Measurements from ENCODE around the gene RHBG. TPM values are rescaled to one million over a fixed set of nuclear protein-coding genes. Genes with fewer than 3 reads are reported as not detected.

The RHBG gene
- polyA plus RNA-seq, 1 donor from 2014 or later, result not detected

DNA sequence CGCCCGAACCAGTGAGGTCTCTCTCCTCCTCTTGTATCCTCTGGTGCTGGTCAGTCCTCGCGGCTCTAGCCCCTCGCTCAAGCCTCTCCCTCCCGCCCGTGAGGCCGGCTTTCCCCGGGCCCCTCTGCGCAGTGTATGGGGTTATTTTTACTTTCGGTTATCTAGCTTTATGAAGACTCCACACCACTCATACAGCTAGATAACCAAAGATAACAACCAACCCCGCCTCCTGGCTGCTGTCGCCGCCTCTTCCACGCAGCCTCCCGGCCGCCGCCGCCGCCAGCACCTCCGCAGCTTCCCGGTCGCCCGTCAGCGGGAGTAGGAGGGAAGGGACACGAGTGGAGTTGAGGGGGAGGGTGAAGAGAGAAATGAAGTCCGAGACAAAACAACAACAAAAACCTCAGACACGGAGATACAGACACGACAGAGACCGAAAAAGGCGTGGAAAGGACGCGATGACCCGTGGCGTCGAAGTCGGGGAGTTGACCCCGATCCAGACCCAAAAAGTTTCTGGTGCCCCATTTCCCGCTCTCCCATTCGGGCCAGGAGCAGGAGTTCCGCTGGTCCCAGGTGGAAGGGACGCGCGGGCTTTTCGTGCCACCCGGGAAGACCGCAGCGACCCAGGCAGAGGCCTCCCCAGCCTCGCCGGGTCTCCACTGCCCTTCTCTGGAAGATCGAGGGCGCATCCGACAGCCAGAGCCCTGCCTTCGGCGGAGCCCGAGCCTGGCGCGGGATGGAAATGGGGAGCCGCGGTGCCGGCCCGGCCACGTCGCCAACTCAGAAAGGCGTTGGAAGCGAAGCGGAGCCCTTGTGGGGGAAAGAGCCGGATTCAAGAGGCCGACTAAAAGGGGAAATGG, 51.4 kb downstream of the RHBG start:
- H3K9me3 ChIP-seq (ENCODE audit: low read length), result no peaks in the 10 kb centered on the region
- no peaks in the 10 kb centered on the region for H3F3A ChIP-seq (ENCODE audit: insufficient read depth, low read length, poor library complexity, severe bottlenecking)
- peak overlapping the region; percentile 77 for H3K4me3 ChIP-seq (ENCODE audit: low read length)
- no peaks in the 10 kb centered on the region for H3K36me3 ChIP-seq (ENCODE audit: insufficient read depth, low read length)
- peaks cover 100% of the 10 kb centered on the region for H3K27me3 ChIP-seq (ENCODE audit: insufficient read depth, low read depth, low read length)
- no peak overlapping the region for H3K4me2 ChIP-seq (ENCODE audit: low read length)
- H3K9ac ChIP-seq (ENCODE audit: low read length), result peak overlapping the region; percentile 44
- no peaks in the 10 kb centered on the region for H4K20me1 ChIP-seq (ENCODE audit: insufficient read depth)
- no peak overlapping the region for H2AFZ ChIP-seq (ENCODE audit: low read depth, low read length)
- no peaks in the 10 kb centered on the region for H3K9me2 ChIP-seq (ENCODE audit: insufficient read depth, low read length)
- H3K27ac ChIP-seq (ENCODE audit: low read length), result no peak overlapping the region
- H3K79me2 ChIP-seq (replicated peaks; ENCODE audit: insufficient read depth, low read length), result no peaks in the 10 kb centered on the region
- TF ChIP-seq EP300 (conservative IDR thresholded peaks at IDR 0.05; ENCODE audit: poor library complexity, severe bottlenecking) (no peak), EZH2 (IDR thresholded peaks at IDR 0.05; ENCODE audit: borderline replicate concordance, insufficient read depth, low read length, poor library complexity, severe bottlenecking) (peak; percentile 75), RAD21 (conservative IDR thresholded peaks at IDR 0.05) (no peak), SMC3 (conservative IDR thresholded peaks at IDR 0.05; ENCODE audit: poor library complexity) (no peak)
- TF ChIP-seq, protein P1, sequence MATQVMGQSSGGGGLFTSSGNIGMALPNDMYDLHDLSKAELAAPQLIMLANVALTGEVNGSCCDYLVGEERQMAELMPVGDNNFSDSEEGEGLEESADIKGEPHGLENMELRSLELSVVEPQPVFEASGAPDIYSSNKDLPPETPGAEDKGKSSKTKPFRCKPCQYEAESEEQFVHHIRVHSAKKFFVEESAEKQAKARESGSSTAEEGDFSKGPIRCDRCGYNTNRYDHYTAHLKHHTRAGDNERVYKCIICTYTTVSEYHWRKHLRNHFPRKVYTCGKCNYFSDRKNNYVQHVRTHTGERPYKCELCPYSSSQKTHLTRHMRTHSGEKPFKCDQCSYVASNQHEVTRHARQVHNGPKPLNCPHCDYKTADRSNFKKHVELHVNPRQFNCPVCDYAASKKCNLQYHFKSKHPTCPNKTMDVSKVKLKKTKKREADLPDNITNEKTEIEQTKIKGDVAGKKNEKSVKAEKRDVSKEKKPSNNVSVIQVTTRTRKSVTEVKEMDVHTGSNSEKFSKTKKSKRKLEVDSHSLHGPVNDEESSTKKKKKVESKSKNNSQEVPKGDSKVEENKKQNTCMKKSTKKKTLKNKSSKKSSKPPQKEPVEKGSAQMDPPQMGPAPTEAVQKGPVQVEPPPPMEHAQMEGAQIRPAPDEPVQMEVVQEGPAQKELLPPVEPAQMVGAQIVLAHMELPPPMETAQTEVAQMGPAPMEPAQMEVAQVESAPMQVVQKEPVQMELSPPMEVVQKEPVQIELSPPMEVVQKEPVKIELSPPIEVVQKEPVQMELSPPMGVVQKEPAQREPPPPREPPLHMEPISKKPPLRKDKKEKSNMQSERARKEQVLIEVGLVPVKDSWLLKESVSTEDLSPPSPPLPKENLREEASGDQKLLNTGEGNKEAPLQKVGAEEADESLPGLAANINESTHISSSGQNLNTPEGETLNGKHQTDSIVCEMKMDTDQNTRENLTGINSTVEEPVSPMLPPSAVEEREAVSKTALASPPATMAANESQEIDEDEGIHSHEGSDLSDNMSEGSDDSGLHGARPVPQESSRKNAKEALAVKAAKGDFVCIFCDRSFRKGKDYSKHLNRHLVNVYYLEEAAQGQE (IDR thresholded peaks at IDR 0.05; ENCODE audit: borderline replicate concordance), result no peak

DNA sequence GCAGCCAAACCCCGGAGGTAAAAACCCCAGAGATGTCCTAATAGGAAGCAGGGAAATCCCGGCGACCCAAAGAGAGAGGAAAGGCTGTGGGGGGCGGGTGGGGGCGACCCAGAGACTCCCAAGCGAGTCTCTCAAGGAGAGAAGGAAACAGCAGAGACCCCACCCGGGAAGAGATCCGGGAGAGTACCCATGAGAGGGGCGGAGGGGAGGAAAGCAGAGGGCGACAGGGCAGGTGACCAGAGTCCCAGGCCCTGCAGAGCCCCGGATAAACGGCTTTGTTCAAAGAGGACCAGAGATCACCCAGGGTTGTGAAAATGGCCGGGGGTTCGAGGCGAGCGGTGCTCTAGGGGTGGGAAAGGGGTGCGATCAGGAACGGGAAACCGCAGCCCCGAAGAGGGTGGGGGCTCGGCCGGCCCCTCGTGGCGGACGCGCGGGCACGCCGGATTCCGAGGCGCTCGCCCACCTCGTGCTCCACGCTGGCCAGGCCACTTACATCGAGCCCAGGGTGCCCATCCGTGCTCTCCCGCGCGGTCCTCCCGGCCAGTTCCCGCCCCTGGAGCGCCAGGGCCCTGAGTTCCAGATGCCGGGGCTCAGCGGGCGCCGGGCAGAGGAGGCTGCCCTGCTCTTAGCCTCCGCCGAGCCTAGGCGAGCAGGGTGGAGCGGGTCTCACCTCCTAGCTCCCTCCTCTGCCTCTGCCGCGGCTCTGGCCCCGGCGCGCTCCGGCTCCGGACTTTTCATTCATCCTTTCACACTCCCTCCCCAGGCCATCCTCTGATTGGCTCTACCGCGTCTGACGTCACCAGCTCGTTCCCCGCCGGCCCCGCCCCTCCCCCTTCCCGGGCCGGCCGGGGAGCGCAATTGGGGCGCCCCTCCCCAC, 52.3 kb downstream of the RHBG start:
- H3K27me3 ChIP-seq (ENCODE audit: insufficient read depth, low read depth, low read length), result peaks cover 100% of the 10 kb centered on the region
- no peaks in the 10 kb centered on the region for H4K20me1 ChIP-seq (ENCODE audit: insufficient read depth)
- H3K4me2 ChIP-seq (ENCODE audit: low read length), result peak overlapping the region; percentile 43
- H3K9me2 ChIP-seq (ENCODE audit: insufficient read depth, low read length), result no peaks in the 10 kb centered on the region
- peak overlapping the region; percentile 77 for H3K4me3 ChIP-seq (ENCODE audit: low read length)
- no peaks in the 10 kb centered on the region for H3K9me3 ChIP-seq (ENCODE audit: low read length)
- peak overlapping the region; percentile 6 for H2AFZ ChIP-seq (ENCODE audit: low read depth, low read length)
- H3K79me2 ChIP-seq (replicated peaks; ENCODE audit: insufficient read depth, low read length), result no peaks in the 10 kb centered on the region
- H3K27ac ChIP-seq (ENCODE audit: low read length), result no peak overlapping the region
- H3F3A ChIP-seq (ENCODE audit: insufficient read depth, low read length, poor library complexity, severe bottlenecking), result no peaks in the 10 kb centered on the region
- TF ChIP-seq, protein P1 (IDR thresholded peaks at IDR 0.05; ENCODE audit: borderline replicate concordance), result no peak
- TF ChIP-seq POLR2AphosphoS5 (IDR thresholded peaks at IDR 0.05), result peak; percentile 31
- TF ChIP-seq RAD21 (conservative IDR thresholded peaks at IDR 0.05), result no peak
- TF ChIP-seq CTCF (IDR thresholded peaks at IDR 0.05; ENCODE audit: poor library complexity, severe bottlenecking), result no peak
- TF ChIP-seq EZH2 (IDR thresholded peaks at IDR 0.05; ENCODE audit: borderline replicate concordance, insufficient read depth, low read length, poor library complexity, severe bottlenecking), result peak; percentile 18
- no peak for TF ChIP-seq SMC3 (conservative IDR thresholded peaks at IDR 0.05; ENCODE audit: poor library complexity)
- TF ChIP-seq MXI1 (conservative IDR thresholded peaks at IDR 0.05; ENCODE audit: poor library complexity, severe bottlenecking), result no peak
- no peak for TF ChIP-seq TAF1 (IDR thresholded peaks at IDR 0.05; ENCODE audit: low read depth)
- TF ChIP-seq EP300 (conservative IDR thresholded peaks at IDR 0.05; ENCODE audit: poor library complexity, severe bottlenecking), result peak; percentile 20
- H3K36me3 ChIP-seq (ENCODE audit: insufficient read depth, low read length), result no peaks in the 10 kb centered on the region
- H3K9ac ChIP-seq (ENCODE audit: low read length), result peak overlapping the region; percentile 44

All from neural cell (in vitro differentiated cells).